HG02623 (cell line): ENCODE results near the gene SPON1.
"Not testable (repeated sequence)": the region's sequence is repeated elsewhere in the genome, so short reads cannot be mapped to it uniquely, and the experiment has no call there.

Experiments
- ATAC-seq: cut with Tn5 transposase; IDR thresholded peaks from one replicate; pipeline ENCODE4 v1.9.1; 2021; ENCODE audit warnings: moderate library complexity; ENCODE audit not compliant: unreplicated experiment

The SPON1 gene

GRCh38 chr11:14262271-14262846, 299.8 kb downstream of the SPON1 start:
- ATAC-seq, result no peak

DNA sequence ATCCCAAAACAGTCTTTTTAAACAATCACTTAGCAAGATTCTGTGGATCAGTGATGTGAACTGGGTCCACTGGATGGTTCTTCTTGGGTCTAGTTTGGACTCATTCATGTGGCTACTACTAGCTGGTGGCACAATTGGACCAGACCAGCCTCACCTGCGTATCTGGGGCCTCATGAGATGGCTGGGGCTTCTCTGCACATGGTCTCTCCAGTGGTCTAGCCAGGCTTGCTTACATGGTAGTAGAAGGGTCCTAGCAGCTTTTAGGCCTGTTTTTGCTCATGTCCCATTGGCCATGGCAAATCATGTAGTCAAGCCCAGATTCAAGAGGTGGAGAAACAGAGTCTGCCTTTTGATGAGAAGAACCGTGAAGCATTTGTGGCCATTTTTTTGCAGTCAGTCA, 302.4 kb downstream of the SPON1 start:
- ATAC-seq, result no peak

- ATAC-seq, result no peak
These were observed 304.1 kb downstream of the SPON1 start for GRCh38 chr11:14266622-14267021.

DNA sequence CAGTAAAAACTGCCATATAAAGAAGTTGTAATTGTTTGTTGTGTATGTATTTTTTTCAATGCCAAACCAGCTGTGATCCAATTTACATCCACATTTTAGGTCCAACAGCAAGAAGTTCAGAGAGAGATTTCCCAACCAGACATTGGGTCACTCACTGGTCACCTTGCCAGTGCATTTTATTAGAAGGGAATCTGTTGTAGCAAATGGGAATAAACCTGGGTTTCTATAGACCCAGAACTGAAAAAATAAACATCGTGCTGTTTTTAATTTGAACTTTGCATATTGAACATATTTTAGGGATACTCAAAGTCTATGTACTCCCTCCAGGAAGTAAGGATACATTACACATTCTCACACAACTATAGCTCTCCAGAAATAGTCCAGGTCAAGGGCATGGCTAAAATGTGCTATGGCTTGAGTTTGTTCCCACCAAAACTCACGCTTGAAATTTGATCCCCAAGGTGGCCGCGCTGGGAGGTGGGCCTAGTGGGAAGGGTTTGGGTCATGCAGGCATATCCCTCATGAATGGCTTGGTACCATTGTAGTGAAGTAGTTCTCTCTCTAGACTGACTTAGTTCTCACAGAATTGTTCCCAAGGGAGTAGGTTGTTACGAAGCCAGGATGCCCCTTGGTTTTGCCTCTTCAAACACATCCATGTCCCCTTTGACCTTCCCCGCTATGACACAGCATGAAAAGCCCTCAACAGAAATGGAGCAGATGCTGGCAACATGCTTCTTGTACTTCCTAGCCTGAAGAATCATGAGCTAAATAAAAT, 305.5 kb downstream of the SPON1 start:
- no peak for ATAC-seq

GRCh38 chr11:14269692-14270573, 307.4 kb downstream of the SPON1 start:
- ATAC-seq, result peak; percentile 36

- peak; percentile 60 for ATAC-seq
These were observed 308.4 kb downstream of the SPON1 start for GRCh38 chr11:14270690-14271542.

DNA sequence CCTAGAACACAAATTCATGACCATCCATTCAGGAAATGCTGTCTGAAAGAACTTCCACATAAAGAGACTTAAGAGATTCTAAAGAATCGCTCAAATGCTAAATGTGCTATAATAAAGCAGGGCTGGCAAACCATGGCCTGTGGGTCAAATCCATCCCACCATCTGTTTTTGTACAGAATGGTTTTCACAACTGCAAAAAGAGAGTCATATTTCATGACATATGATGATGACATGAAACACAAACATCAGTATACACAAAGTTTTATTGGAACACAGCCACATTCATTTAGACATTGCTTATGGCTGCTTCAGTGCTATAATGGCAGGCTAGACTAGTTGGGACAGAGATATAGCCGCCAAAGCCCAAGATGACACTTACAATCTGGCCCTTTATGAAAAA, 311.4 kb downstream of the SPON1 start:
- no peak for ATAC-seq

- ATAC-seq, result no peak
These were observed 312.6 kb downstream of the SPON1 start for GRCh38 chr11:14275076-14275475.

- not testable (repeated sequence) for ATAC-seq
These were observed 316.3 kb downstream of the SPON1 start for GRCh38 chr11:14278869-14279268.

- ATAC-seq, result no peak
These were observed 325.8 kb downstream of the SPON1 start for GRCh38 chr11:14288189-14288935.

DNA sequence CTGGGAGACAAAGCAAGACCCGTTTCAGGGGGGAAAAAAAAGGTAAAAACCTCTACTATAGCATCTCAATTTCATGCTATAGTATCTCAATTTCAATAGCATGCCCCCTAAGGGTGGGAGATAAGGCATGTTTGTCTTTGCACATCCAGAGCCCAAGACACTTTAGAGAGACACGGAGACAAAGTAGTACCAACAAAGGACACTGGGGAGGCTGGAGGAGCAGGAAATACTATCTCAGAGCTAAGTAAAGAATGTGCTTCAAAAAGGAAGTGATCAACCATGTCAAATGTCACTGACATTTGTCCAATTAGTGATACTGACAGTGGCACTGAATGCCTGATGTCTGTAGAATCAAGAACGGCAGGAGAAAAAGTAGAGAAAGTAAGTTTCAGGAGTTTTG, 327.9 kb downstream of the SPON1 start:
- ATAC-seq, result no peak

- ATAC-seq, result no peak
These were observed 337.4 kb downstream of the SPON1 start for GRCh38 chr11:14299921-14300320.

DNA sequence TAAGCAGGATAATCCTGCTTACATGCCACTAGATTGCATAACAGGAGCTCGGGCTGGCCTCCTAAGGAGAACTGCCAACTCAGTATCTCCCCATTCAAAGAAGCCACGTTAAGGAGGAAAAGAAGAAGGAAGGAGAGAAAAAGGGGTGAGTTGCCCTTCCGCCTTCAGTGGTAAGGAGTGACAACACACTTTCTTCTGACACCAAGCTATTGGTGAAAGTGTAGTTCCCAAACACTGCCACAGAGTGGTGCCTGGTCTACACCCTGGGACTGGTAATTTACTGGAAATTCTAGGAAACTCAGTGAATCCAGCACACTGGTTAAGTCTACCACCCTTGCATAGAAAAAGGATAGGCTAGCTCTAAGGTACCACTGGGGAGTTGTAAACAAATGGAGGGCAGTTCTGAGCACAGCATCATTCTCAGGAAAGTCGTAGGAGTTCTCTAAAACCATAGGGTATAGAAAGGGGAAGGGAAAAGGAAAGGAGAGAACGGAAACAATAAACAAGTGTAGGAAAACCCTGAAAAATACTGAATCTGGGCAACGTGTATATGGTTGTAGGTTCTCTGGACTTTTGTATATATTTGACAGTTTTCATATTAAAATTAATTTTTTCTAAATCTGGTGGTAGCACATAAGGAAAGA, 338.3 kb downstream of the SPON1 start:
- ATAC-seq, result peak; percentile 77

DNA sequence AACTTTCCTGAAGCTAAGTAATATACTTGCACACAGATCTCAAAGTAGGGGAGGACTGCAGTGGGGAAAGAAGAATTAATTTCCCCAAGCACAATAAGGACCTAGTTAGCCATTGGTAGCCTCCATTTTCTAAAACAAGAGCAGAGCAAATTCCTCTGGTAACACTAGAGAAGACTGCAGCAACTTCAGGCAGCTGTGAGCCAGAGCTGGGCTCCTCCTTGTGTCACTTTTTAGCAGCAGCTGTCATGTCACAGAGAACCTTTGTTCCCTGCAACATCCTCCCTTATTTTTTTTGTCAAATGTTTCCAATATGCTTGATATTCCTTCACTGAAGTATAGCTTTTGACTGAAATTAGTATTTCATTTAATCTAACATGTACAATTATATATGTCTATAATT, 342.1 kb downstream of the SPON1 start:
- ATAC-seq, result no peak

- no peak for ATAC-seq
These were observed 343.1 kb downstream of the SPON1 start for GRCh38 chr11:14305649-14306048.

- no peak for ATAC-seq
These were observed 344.0 kb downstream of the SPON1 start for GRCh38 chr11:14306481-14306880.

DNA sequence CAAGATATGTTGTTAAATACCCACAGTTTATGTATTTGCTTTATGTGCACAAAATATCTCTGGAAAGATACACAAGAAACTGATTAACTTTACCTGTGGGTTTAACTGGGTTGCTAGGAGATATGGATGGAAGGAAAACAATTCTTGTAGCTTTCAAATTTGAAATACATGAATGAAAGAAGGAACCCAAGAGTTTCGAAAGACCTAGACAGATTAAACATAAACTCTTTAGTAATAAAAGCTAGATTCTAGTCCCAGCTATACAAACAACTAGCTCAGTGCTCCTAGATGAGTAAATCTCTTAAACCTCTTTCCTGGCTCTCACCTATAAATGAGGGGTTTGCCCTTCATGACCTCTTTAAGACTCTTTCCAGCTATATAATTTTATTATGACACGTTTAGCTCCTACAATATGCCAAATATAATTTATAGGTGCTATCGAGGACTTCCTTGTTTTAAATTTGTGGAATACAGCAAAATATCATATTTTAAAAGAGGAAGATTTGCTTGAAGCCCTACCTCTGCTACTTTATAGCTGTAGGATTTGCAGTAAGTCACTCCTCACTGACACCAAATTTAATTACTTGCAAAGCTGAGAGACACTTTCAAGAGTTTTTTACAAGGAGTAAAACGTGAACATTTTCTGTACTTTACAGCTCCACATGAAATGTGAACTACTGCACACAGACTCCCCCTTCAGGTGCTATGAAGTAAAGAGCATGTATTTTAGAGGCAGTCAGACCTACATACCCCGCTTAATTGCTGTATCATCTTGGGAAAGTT, 345.8 kb downstream of the SPON1 start:
- peak; percentile 44 for ATAC-seq

GRCh38 chr11:14308897-14309387, 346.4 kb downstream of the SPON1 start:
- ATAC-seq, result peak; percentile 42
